ENCODE results near the gene PRCD. TPM values are rescaled to one million over a fixed set of nuclear protein-coding genes. Genes with fewer than 3 reads are reported as not detected.
A peak's percentile ranks its signal among the peaks of the same experiment; 100 is the strongest.

The PRCD gene
- total RNA-seq, 1 experiment from 2014 or later, result 2.5 TPM

DNA sequence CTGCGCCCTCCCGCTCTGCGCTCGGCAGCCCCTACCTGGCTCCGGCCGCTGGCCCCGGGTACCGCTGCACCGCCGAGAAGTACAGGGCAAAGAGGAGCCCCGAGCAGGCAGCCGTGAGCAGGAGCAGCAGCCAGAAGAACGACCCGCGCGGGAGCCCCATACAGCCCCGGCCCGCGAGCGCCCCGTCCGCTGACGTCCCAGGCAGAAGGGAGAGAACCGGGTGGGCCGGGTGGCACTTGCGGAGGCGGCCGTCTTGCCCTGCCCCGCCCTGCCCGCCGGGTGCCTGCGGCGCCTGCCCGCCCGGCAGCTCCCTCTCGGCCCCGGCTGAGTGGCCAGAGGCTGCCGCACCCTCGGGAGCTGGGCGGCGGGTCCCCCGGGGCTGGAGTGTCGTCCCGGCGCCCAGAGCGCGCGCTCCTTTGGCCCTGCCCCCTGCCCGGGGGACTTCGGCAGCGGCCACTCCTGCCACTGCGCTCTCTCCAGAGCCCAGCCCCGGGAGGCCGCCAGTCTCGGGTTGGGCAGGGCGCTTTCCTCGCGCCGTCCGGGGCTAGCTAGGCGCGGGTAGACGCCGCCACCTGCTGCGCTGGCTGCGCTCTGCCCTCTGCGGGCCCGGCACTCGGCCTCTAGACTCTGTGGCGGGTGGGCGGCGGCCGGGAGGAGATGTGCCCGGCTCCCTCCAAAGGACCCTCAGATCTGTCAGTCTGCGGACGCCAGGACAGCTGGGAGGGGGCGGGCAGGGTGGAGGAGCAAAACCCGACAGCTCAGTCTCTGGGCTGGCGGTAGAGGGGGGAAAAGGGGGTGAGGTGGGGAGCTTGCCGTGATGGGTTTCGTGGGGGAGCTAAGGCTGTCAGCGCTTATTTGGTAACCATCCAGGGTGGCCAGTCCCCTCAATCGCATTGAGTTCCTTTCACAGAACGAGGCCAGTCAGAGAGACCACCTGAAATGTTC is 46.1 kb downstream of the PRCD start, which contains the start of gene ST6GALNAC2:
TSS of gene ST6GALNAC2 (minus strand) at position 212 of the 945 bp plus-strand sequence. CDS start at position 160, 52 bp downstream.
- intact Hi-C loops (cut with micrococcal nuclease), result loop anchor here (1.0 to 2.0 kb wide), 2 partner anchors 28 to 37 kb away; no protein-coding TSS in a partner anchor
- 0 out of 2 replicates have a peak, but pooled peaks cover 4% of the 10 kb centered on the region for H3K4me1 ChIP-seq (ENCODE audit: insufficient read depth, low read length)
- POLR2A ChIA-PET (ENCODE audit: unreplicated experiment), result no interaction called here

DNA sequence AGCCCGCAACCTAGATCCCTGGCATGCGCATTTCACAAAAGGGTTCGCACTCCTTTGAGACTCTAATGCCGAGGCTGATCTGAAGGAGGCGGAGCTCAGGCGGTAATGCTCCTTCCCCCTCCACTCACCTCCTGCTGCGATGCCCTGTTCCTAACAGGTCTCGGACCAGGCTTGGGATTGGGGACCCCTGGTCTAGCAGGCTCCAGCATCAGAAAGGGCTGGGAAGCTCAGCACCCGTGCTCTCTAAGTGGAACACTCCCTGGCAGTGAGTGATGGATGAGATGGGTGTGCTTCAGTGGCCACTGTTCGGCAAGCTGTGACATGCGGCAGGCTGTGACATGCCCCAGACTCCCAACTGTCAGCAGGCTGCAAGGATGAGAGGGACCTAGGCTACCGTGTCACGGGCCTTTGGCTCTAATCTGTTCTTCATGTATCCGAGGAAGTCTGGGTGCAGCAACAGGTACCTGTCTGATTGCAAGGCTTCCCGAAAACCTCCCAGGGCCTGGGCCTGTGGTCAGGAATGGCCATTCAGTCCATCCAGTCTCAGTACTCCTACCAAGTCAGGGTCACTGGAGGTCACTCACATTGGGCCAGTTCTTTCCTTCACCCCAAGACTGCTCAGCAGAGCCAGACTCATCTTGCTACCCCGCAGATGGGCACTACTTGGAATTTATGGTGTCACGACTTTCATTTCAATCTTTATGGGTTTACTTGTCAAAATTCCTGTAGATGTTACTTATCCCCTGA is 47.1 kb downstream of the PRCD start:
- Histone ChIP-seq H3K9me3 (ENCODE audit: low read length) (no peaks in the 10 kb centered on the region), H3K4me2 (ENCODE audit: low read length) (no peak overlapping the region), H3K27ac (ENCODE audit: low read length) (no peak overlapping the region), H3K36me3 (ENCODE audit: low read depth, low read length) (no peaks in the 10 kb centered on the region), H3K9ac (ENCODE audit: low read length) (no peak overlapping the region), H3K4me3 (ENCODE audit: low read length) (no peak overlapping the region), H3K4me1 (ENCODE audit: insufficient read depth, low read length) (0 out of 2 replicates have a peak, but pooled peaks cover 4% of the 10 kb centered on the region), H3K9me2 (replicated peaks; ENCODE audit: low read length) (no peaks in the 10 kb centered on the region), H2AFZ (ENCODE audit: low read length) (no peak overlapping the region), H3F3A (ENCODE audit: low read length, unreplicated experiment) (no peaks in the 10 kb centered on the region), H4K20me1 (ENCODE audit: low read length) (no peaks in the 10 kb centered on the region), H3K79me2 (ENCODE audit: low read length) (no peaks in the 10 kb centered on the region), H3K27me3 (ENCODE audit: low read length) (no peaks in the 10 kb centered on the region)
- intact Hi-C loops (cut with micrococcal nuclease), result loop anchor here (1.0 to 2.0 kb wide), 2 partner anchors 29 to 36 kb away; no protein-coding TSS in a partner anchor
- CTCF ChIA-PET, result interaction anchor here (1.5 to 1.9 kb wide), 5 partner anchors 29 to 64 kb away, joined by 8 to 11 read pairs (median 11); no protein-coding TSS in a partner anchor
- ATAC-seq (no peak), DNase-seq (no peak)
- POLR2A ChIA-PET (ENCODE audit: unreplicated experiment), result no interaction called here
- BruUV-seq (replicated peaks), result no TSS peak
- TF ChIP-seq EZH2 (IDR thresholded peaks at IDR 0.05; ENCODE audit: low read length, unreplicated experiment) (no peak), EZH2phosphoT487 (IDR thresholded peaks at IDR 0.05; ENCODE audit: borderline replicate concordance, low read length) (no peak)
- TF ChIP-seq, protein P1, sequence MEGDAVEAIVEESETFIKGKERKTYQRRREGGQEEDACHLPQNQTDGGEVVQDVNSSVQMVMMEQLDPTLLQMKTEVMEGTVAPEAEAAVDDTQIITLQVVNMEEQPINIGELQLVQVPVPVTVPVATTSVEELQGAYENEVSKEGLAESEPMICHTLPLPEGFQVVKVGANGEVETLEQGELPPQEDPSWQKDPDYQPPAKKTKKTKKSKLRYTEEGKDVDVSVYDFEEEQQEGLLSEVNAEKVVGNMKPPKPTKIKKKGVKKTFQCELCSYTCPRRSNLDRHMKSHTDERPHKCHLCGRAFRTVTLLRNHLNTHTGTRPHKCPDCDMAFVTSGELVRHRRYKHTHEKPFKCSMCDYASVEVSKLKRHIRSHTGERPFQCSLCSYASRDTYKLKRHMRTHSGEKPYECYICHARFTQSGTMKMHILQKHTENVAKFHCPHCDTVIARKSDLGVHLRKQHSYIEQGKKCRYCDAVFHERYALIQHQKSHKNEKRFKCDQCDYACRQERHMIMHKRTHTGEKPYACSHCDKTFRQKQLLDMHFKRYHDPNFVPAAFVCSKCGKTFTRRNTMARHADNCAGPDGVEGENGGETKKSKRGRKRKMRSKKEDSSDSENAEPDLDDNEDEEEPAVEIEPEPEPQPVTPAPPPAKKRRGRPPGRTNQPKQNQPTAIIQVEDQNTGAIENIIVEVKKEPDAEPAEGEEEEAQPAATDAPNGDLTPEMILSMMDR (conservative IDR thresholded peaks at IDR 0.05; ENCODE audit: low read depth, low read length), result no peak

More for the DNA sequence above, 46.1 kb downstream of the PRCD start, which contains the start of gene ST6GALNAC2:
- H3K27ac ChIP-seq (ENCODE audit: low read length), result no peak within 1 kb of the TSS
- H3F3A ChIP-seq (ENCODE audit: low read length, unreplicated experiment), result no peaks in the 10 kb centered on the region
- no peaks in the 10 kb centered on the region for H4K20me1 ChIP-seq (ENCODE audit: low read length)
- H3K4me2 ChIP-seq (ENCODE audit: low read length), result peak within 1 kb of the TSS; percentile 93
- H2AFZ ChIP-seq (ENCODE audit: low read length), result peak within 1 kb of the TSS; percentile 75
- peak within 1 kb of the TSS; percentile 80 for H3K4me3 ChIP-seq (ENCODE audit: low read length)
- no peaks in the 10 kb centered on the region for H3K79me2 ChIP-seq (ENCODE audit: low read length)
- no TSS peak for BruUV-seq (replicated peaks)
- peak; percentile 94 for ATAC-seq
- no peaks in the 10 kb centered on the region for H3K9me3 ChIP-seq (ENCODE audit: low read length)
- DNase-seq, result peak; percentile 84
- TF ChIP-seq, protein P1 (conservative IDR thresholded peaks at IDR 0.05; ENCODE audit: low read depth, low read length), result peak; percentile 60
- TF ChIP-seq EZH2phosphoT487 (IDR thresholded peaks at IDR 0.05; ENCODE audit: borderline replicate concordance, low read length) (peak; percentile 74; the same call in 1 of the 2 replicates), EZH2 (IDR thresholded peaks at IDR 0.05; ENCODE audit: low read length, unreplicated experiment) (no peak)
- CTCF ChIA-PET, result interaction anchor here (0.5 to 1.9 kb wide), 8 partner anchors 23 to 215 kb away, joined by 3 to 11 read pairs (median 8); no protein-coding TSS in a partner anchor
- no peaks in the 10 kb centered on the region for H3K36me3 ChIP-seq (ENCODE audit: low read depth, low read length)
- no peaks in the 10 kb centered on the region for H3K27me3 ChIP-seq (ENCODE audit: low read length)
- peak within 1 kb of the TSS; percentile 68 for H3K9ac ChIP-seq (ENCODE audit: low read length)
- no peaks in the 10 kb centered on the region for H3K9me2 ChIP-seq (replicated peaks; ENCODE audit: low read length)

Measured in PC-3 (cell line).